ENCODE results near the gene HUS1B.
"Not testable (repeated sequence)": the region's sequence is repeated elsewhere in the genome, so short reads cannot be mapped to it uniquely, and the experiment has no call there.

Gene HUS1B

GRCh38 chr6:677919-678318 lies 21.0 kb upstream of the HUS1B start:
- no peak for DNase-seq

GRCh38 chr6:674956-675355 lies 18.1 kb upstream of the HUS1B start:
- DNase-seq = no peak

GRCh38 chr6:674406-674805 lies 17.5 kb upstream of the HUS1B start:
- DNase-seq = no peak

GRCh38 chr6:667253-667927 lies 10.5 kb upstream of the HUS1B start:
- DNase-seq = no peak

GRCh38 chr6:665403-666267 lies 8.7 kb upstream of the HUS1B start:
- no peak for DNase-seq

GRCh38 chr6:663788-664187 lies 6.9 kb upstream of the HUS1B start:
- DNase-seq = not testable (repeated sequence)

- no peak for DNase-seq
Observed at GRCh38 chr6:659716-660581, 3.0 kb upstream of the HUS1B start.

GRCh38 chr6:658244-658643 lies 1.3 kb upstream of the HUS1B start:
- DNase-seq = no peak

GRCh38 chr6:657743-658142 lies 843 bp upstream of the HUS1B start:
- no peak for DNase-seq

GRCh38 chr6:654136-654535 lies 2.8 kb downstream of the HUS1B start:
- DNase-seq = no peak

GRCh38 chr6:652865-653264 lies 4.0 kb downstream of the HUS1B start:
- DNase-seq = no peak

- no peak for DNase-seq
Observed at GRCh38 chr6:650098-650497, 6.8 kb downstream of the HUS1B start.

- no peak for DNase-seq
Observed at GRCh38 chr6:642805-643204, 14.1 kb downstream of the HUS1B start.

- no peak for DNase-seq
Observed at GRCh38 chr6:641225-641985, 15.5 kb downstream of the HUS1B start.

GRCh38 chr6:636488-636887 lies 20.4 kb downstream of the HUS1B start:
- DNase-seq = no peak

GRCh38 chr6:635233-635632 lies 21.7 kb downstream of the HUS1B start:
- no peak for DNase-seq

GRCh38 chr6:633611-634010 lies 23.3 kb downstream of the HUS1B start:
- DNase-seq = no peak

GRCh38 chr6:628766-629165 lies 28.1 kb downstream of the HUS1B start:
- DNase-seq = no peak

- DNase-seq = no peak
Observed at GRCh38 chr6:626236-626635, 30.7 kb downstream of the HUS1B start.

GRCh38 chr6:624979-625378 lies 31.9 kb downstream of the HUS1B start:
- no peak for DNase-seq

- no peak for DNase-seq
Observed at GRCh38 chr6:622462-622861, 34.4 kb downstream of the HUS1B start.

GRCh38 chr6:621931-622330 lies 35.0 kb downstream of the HUS1B start:
- no peak for DNase-seq

GRCh38 chr6:620950-621349 lies 36.0 kb downstream of the HUS1B start:
- no peak for DNase-seq

All from SHP77 treated with DMSO at 0.1 percent for 48 hours (cell line).